GM23338 (cell line): Measurements from ENCODE around the gene ITPRIP. TPM values are rescaled to one million over a fixed set of nuclear protein-coding genes. Genes with fewer than 3 reads are reported as not detected.

Experiments used
- ATAC-seq: fragments of 200-7000 bp; cut with Tn5 transposase; 3 replicates; pipeline ENCODE4 v1.9.1; 2020
- DNase-seq: peaks from one replicate; pipeline ENCODE4 v3.0.0-alpha.2; 2015; ENCODE audit warnings: low spot score
- H2AFZ ChIP-seq: fragments of 200-600 bp; sonication (generic); 2 replicates; pipeline ENCODE4 v1.8.0; 2016; ENCODE audit warnings: antibody characterized with exemption, mild to moderate bottlenecking, moderate library complexity
- H3F3A ChIP-seq: fragments of 200-600 bp; sonication (generic); replicated peaks from 2 replicates; pipeline ENCODE4 v1.8.0; 2017; ENCODE audit warnings: antibody characterized with exemption, mixed run types, low read depth
- H3K27ac ChIP-seq: fragments of 200-600 bp; sonication (generic); 2 replicates; pipeline ENCODE4 v1.6.1; 2016; ENCODE audit warnings: low read depth
- H3K27me3 ChIP-seq: fragments of 200-600 bp; sonication (generic); 2 replicates; pipeline ENCODE4 v1.8.0; 2016; ENCODE audit warnings: mild to moderate bottlenecking, mixed run types, moderate library complexity; ENCODE audit not compliant: insufficient read depth
- H3K36me3 ChIP-seq: fragments of 200-600 bp; sonication (generic); 2 replicates; pipeline ENCODE4 v1.8.0; 2016; ENCODE audit warnings: mild to moderate bottlenecking; ENCODE audit not compliant: insufficient read depth
- H3K4me1 ChIP-seq: fragments of 200-600 bp; sonication (generic); 2 replicates; pipeline ENCODE4 v1.8.0; 2016; ENCODE audit warnings: mild to moderate bottlenecking, moderate library complexity; ENCODE audit not compliant: insufficient read depth
- H3K4me2 ChIP-seq: fragments of 200-600 bp; sonication (generic); 2 replicates; pipeline ENCODE4 v1.7.1; 2017; ENCODE audit warnings: mixed run types
- H3K4me3 ChIP-seq: fragments of 200-600 bp; sonication (generic); 2 replicates; pipeline ENCODE4 v1.6.1; 2016; ENCODE audit warnings: mixed run types
- H3K79me2 ChIP-seq: fragments of 200-600 bp; sonication (generic); replicated peaks from 2 replicates; pipeline ENCODE4 v1.8.0; 2017; ENCODE audit warnings: mild to moderate bottlenecking; ENCODE audit not compliant: insufficient read depth
- H3K9me2 ChIP-seq: fragments of 200-600 bp; sonication (generic); 2 replicates; pipeline ENCODE4 v1.8.0; 2017; ENCODE audit not compliant: insufficient read depth
- H4K20me1 ChIP-seq: fragments of 200-600 bp; sonication (generic); replicated peaks from 2 replicates; pipeline ENCODE4 v1.8.0; 2017; ENCODE audit warnings: mild to moderate bottlenecking; ENCODE audit not compliant: insufficient read depth
- H3K27ac Mint-ChIP-seq: 2 replicates; pipeline ENCODE4 v1.8.0; 2020; ENCODE audit warnings: inconsistent platforms, mild to moderate bottlenecking, moderate library complexity, mixed read lengths
- H3K27me3 Mint-ChIP-seq: 3 replicates; pipeline ENCODE4 v1.8.0; 2022; ENCODE audit warnings: low read depth, mild to moderate bottlenecking, moderate library complexity, mixed read lengths, inconsistent platforms; ENCODE audit not compliant: insufficient read depth, poor library complexity
- H3K36me3 Mint-ChIP-seq: 3 replicates; pipeline ENCODE4 v1.8.0; 2021; ENCODE audit warnings: low read depth, mild to moderate bottlenecking, inconsistent platforms, moderate library complexity, mixed read lengths
- H3K4me1 Mint-ChIP-seq: 3 replicates; pipeline ENCODE4 v1.8.0; 2020; ENCODE audit warnings: mild to moderate bottlenecking, inconsistent platforms, mixed read lengths
- H3K4me3 Mint-ChIP-seq: 3 replicates; pipeline ENCODE4 v1.8.0; 2021; ENCODE audit warnings: moderate library complexity, mild to moderate bottlenecking, inconsistent platforms, mixed read lengths
- H3K9me3 Mint-ChIP-seq: 3 replicates; pipeline ENCODE4 v1.8.0; 2020; ENCODE audit warnings: moderate library complexity, mild to moderate bottlenecking, inconsistent platforms, mixed read lengths
- CREB1 ChIP-seq: fragments of 250-450 bp; sonication (Bioruptor Pico); IDR thresholded peaks from 2 replicates; pipeline ENCODE4 v1.5.0; 2020; ENCODE audit warnings: low read depth, mild to moderate bottlenecking, moderate library complexity
- CTCF ChIP-seq, 2 experiments: fragments of 200-600 bp in 1 of 2; sonication (generic) in 1 of 2; conservative IDR thresholded peaks; 2 replicates each; pipeline versions ENCODE4 v1.5.1 to v1.6.1; 2016 to 2017; ENCODE audit warnings: antibody characterized with exemption in 2 of 2, low read depth in 2 of 2, mild to moderate bottlenecking in 2 of 2, moderate library complexity in 1 of 2
- ETS1 ChIP-seq: IDR thresholded peaks from 2 replicates; pipeline ENCODE4 v1.6.1; 2016; ENCODE audit warnings: antibody characterized with exemption
- EZH2 ChIP-seq: fragments of 200-600 bp; sonication (generic); IDR thresholded peaks from one replicate; pipeline ENCODE4 v1.8.0; 2017; ENCODE audit warnings: antibody characterized with exemption, mild to moderate bottlenecking, low read depth; ENCODE audit not compliant: unreplicated experiment
- EZH2phosphoT487 ChIP-seq: fragments of 200-600 bp; sonication (generic); IDR thresholded peaks from one replicate; pipeline ENCODE4 v1.8.1; 2018; ENCODE audit warnings: antibody characterized with exemption; ENCODE audit not compliant: unreplicated experiment
- JUNB ChIP-seq: IDR thresholded peaks from one replicate; pipeline ENCODE4 v1.6.1; 2016; ENCODE audit warnings: antibody characterized with exemption; ENCODE audit not compliant: unreplicated experiment
- NANOG ChIP-seq: IDR thresholded peaks from 2 replicates; pipeline ENCODE4 v1.6.1; 2016; ENCODE audit warnings: antibody characterized with exemption, borderline replicate concordance
- POLR2AphosphoS5 ChIP-seq: IDR thresholded peaks from 2 replicates; pipeline ENCODE4 v1.6.1; 2016; ENCODE audit warnings: antibody characterized with exemption, low read depth
- STAT1 ChIP-seq: IDR thresholded peaks from one replicate; pipeline ENCODE4 v1.6.1; 2016; ENCODE audit warnings: antibody characterized with exemption; ENCODE audit not compliant: unreplicated experiment
- ZNF114 ChIP-seq: fragments of 250-450 bp; sonication (Bioruptor Pico); IDR thresholded peaks from 2 replicates; pipeline ENCODE4 v1.5.0; 2020; ENCODE audit warnings: mild to moderate bottlenecking, moderate library complexity
- ZNF331 ChIP-seq: fragments of 250-450 bp; sonication (Bioruptor Pico); IDR thresholded peaks from 2 replicates; pipeline ENCODE4 v1.5.0; 2020; ENCODE audit warnings: low read depth, mild to moderate bottlenecking, moderate library complexity
- polyA plus RNA-seq: library from polyadenylated mRNA; unstranded; fragments of >200 nt; fragmentation: Nextera tagmentation; extraction: Ambion mirVana; gene quantifications from 2 replicates; pipeline ENCODE4 v1.2.1, GENCODE V29; 2016
- total RNA-seq: library from RNA; depleted of rRNA; stranded (reverse); fragments of >200 nt; shearing (Covaris generic); gene quantifications from 2 replicates; pipeline ENCODE4 v1.2.3, GENCODE V29; 2014
- TF ChIP-seq, protein P1 (sequence below): fragments of 250-450 bp; sonication (Bioruptor Pico); IDR thresholded peaks from 2 replicates; pipeline ENCODE4 v1.5.0; 2020; ENCODE audit warnings: mild to moderate bottlenecking, moderate library complexity
- TF ChIP-seq, protein P2 (sequence below): IDR thresholded peaks from one replicate; pipeline ENCODE4 v1.6.1; 2018; ENCODE audit warnings: antibody characterized with exemption; ENCODE audit not compliant: unreplicated experiment

ITPRIP gene
- total and polyA plus RNA-seq, 2 experiments from 2014 or later: 6.9 to 15.2 TPM

- Mint-ChIP-seq H3K4me3 (no peak overlapping the region; the same call in 2 of the 3 replicates), H3K9me3 (no peaks in the 10 kb centered on the region), H3K4me1 (peaks cover 79% of the 10 kb centered on the region), H3K27ac (no peak overlapping the region), H3K27me3 (peaks cover 16% of the 10 kb centered on the region), H3K36me3 (no peaks in the 10 kb centered on the region; the same call in 2 of the 3 replicates)
- Histone ChIP-seq H3K79me2 (peaks cover 74% of the 10 kb centered on the region), H3K4me2 (no peak overlapping the region), H3F3A (peaks cover 13% of the 10 kb centered on the region), H3K27me3 (peaks cover 7% of the 10 kb centered on the region; the same call in 1 of the 2 replicates), H3K27ac (no peak overlapping the region), H4K20me1 (peaks cover 2% of the 10 kb centered on the region; the same call in 1 of the 2 replicates), H3K9me2 (no peaks in the 10 kb centered on the region), H3K4me3 (no peak overlapping the region), H2AFZ (no peak overlapping the region), H3K4me1 (peaks cover 82% of the 10 kb centered on the region), H3K36me3 (no peaks in the 10 kb centered on the region)
- no peak for ATAC-seq
- DNase-seq: no peak
- TF ChIP-seq EZH2: no peak
- TF ChIP-seq CTCF (conservative IDR thresholded peaks at IDR 0.05; ENCODE audit: low read depth in 2 of 2): no peak
- TF ChIP-seq EZH2phosphoT487: no peak
- TF ChIP-seq, protein P1, sequence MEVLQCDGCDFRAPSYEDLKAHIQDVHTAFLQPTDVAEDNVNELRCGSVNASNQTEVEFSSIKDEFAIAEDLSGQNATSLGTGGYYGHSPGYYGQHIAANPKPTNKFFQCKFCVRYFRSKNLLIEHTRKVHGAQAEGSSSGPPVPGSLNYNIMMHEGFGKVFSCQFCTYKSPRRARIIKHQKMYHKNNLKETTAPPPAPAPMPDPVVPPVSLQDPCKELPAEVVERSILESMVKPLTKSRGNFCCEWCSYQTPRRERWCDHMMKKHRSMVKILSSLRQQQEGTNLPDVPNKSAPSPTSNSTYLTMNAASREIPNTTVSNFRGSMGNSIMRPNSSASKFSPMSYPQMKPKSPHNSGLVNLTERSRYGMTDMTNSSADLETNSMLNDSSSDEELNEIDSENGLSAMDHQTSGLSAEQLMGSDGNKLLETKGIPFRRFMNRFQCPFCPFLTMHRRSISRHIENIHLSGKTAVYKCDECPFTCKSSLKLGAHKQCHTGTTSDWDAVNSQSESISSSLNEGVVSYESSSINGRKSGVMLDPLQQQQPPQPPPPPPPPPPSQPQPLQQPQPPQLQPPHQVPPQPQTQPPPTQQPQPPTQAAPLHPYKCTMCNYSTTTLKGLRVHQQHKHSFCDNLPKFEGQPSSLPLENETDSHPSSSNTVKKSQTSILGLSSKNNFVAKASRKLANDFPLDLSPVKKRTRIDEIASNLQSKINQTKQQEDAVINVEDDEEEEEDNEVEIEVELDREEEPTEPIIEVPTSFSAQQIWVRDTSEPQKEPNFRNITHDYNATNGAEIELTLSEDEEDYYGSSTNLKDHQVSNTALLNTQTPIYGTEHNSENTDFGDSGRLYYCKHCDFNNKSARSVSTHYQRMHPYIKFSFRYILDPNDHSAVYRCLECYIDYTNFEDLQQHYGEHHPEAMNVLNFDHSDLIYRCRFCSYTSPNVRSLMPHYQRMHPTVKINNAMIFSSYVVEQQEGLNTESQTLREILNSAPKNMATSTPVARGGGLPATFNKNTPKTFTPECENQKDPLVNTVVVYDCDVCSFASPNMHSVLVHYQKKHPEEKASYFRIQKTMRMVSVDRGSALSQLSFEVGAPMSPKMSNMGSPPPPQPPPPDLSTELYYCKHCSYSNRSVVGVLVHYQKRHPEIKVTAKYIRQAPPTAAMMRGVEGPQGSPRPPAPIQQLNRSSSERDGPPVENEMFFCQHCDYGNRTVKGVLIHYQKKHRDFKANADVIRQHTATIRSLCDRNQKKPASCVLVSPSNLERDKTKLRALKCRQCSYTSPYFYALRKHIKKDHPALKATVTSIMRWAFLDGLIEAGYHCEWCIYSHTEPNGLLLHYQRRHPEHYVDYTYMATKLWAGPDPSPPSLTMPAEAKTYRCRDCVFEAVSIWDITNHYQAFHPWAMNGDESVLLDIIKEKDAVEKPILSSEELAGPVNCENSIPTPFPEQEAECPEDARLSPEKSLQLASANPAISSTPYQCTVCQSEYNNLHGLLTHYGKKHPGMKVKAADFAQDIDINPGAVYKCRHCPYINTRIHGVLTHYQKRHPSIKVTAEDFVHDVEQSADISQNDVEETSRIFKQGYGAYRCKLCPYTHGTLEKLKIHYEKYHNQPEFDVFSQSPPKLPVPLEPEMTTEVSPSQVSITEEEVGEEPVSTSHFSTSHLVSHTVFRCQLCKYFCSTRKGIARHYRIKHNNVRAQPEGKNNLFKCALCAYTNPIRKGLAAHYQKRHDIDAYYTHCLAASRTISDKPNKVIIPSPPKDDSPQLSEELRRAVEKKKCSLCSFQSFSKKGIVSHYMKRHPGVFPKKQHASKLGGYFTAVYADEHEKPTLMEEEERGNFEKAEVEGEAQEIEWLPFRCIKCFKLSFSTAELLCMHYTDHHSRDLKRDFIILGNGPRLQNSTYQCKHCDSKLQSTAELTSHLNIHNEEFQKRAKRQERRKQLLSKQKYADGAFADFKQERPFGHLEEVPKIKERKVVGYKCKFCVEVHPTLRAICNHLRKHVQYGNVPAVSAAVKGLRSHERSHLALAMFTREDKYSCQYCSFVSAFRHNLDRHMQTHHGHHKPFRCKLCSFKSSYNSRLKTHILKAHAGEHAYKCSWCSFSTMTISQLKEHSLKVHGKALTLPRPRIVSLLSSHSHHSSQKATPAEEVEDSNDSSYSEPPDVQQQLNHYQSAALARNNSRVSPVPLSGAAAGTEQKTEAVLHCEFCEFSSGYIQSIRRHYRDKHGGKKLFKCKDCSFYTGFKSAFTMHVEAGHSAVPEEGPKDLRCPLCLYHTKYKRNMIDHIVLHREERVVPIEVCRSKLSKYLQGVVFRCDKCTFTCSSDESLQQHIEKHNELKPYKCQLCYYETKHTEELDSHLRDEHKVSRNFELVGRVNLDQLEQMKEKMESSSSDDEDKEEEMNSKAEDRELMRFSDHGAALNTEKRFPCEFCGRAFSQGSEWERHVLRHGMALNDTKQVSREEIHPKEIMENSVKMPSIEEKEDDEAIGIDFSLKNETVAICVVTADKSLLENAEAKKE (CRISPR knock-in tag): no peak
- no peak for TF ChIP-seq STAT1
- no peak for TF ChIP-seq POLR2AphosphoS5
- TF ChIP-seq NANOG: no peak
- no peak for TF ChIP-seq CREB1 (CRISPR knock-in tag)
- TF ChIP-seq, protein P2, sequence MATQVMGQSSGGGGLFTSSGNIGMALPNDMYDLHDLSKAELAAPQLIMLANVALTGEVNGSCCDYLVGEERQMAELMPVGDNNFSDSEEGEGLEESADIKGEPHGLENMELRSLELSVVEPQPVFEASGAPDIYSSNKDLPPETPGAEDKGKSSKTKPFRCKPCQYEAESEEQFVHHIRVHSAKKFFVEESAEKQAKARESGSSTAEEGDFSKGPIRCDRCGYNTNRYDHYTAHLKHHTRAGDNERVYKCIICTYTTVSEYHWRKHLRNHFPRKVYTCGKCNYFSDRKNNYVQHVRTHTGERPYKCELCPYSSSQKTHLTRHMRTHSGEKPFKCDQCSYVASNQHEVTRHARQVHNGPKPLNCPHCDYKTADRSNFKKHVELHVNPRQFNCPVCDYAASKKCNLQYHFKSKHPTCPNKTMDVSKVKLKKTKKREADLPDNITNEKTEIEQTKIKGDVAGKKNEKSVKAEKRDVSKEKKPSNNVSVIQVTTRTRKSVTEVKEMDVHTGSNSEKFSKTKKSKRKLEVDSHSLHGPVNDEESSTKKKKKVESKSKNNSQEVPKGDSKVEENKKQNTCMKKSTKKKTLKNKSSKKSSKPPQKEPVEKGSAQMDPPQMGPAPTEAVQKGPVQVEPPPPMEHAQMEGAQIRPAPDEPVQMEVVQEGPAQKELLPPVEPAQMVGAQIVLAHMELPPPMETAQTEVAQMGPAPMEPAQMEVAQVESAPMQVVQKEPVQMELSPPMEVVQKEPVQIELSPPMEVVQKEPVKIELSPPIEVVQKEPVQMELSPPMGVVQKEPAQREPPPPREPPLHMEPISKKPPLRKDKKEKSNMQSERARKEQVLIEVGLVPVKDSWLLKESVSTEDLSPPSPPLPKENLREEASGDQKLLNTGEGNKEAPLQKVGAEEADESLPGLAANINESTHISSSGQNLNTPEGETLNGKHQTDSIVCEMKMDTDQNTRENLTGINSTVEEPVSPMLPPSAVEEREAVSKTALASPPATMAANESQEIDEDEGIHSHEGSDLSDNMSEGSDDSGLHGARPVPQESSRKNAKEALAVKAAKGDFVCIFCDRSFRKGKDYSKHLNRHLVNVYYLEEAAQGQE: no peak
- no peak for TF ChIP-seq ZNF331
- no peak for TF ChIP-seq JUNB
- no peak for TF ChIP-seq ETS1
- no peak for TF ChIP-seq ZNF114 (CRISPR knock-in tag)
These were observed 3.2 kb downstream of the ITPRIP start for GRCh38 chr10:104334965-104335650.
